ENCODE measurements around the gene PRSS36.

PRSS36 gene

GRCh38 chr16:31094424-31095120, 55.3 kb downstream of the PRSS36 start, which contains the start of gene VKORC1:
Gene VKORC1, minus strand, starts transcription at chr16:31094797. Its CDS starts 68 bp downstream, at chr16:31094729.
- no peak for FAIRE-seq

GRCh38 chr16:31094088-31094423, 55.8 kb downstream of the PRSS36 start:
- no peak for FAIRE-seq

- FAIRE-seq = no peak
These were observed 56.6 kb downstream of the PRSS36 start for GRCh38 chr16:31093132-31093703.

- no peak for FAIRE-seq
These were observed 57.5 kb downstream of the PRSS36 start for GRCh38 chr16:31092330-31092729.

GRCh38 chr16:31090540-31090939, 59.3 kb downstream of the PRSS36 start:
- no peak for FAIRE-seq

- FAIRE-seq = no peak
These were observed 60.7 kb downstream of the PRSS36 start for GRCh38 chr16:31089199-31089598.

Measured in colon (tissue), 2 donors.